GM21619 (cell line): ENCODE measurements around the gene GPR85.
"Not testable (repeated sequence)": the region's sequence is repeated elsewhere in the genome, so short reads cannot be mapped to it uniquely, and the experiment has no call there.

Experiments used
- ATAC-seq: cut with Tn5 transposase; IDR thresholded peaks from one replicate; pipeline ENCODE4 v1.9.1; 2021; ENCODE audit not compliant: unreplicated experiment

Gene GPR85, protein sequence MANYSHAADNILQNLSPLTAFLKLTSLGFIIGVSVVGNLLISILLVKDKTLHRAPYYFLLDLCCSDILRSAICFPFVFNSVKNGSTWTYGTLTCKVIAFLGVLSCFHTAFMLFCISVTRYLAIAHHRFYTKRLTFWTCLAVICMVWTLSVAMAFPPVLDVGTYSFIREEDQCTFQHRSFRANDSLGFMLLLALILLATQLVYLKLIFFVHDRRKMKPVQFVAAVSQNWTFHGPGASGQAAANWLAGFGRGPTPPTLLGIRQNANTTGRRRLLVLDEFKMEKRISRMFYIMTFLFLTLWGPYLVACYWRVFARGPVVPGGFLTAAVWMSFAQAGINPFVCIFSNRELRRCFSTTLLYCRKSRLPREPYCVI

GRCh38 chr7:113086431-113086888, at the start of gene GPR85:
Gene GPR85, minus strand, starts transcription at chr7:113086827. Its CDS starts 2,106 bp downstream, at chr7:113084721.
- peak; percentile 56 for ATAC-seq

- no peak for ATAC-seq
These were observed 47.4 kb upstream of the GPR85 start for GRCh38 chr7:113134025-113134424.

- no peak for ATAC-seq
These were observed 44.7 kb upstream of the GPR85 start for GRCh38 chr7:113131367-113131766.

DNA sequence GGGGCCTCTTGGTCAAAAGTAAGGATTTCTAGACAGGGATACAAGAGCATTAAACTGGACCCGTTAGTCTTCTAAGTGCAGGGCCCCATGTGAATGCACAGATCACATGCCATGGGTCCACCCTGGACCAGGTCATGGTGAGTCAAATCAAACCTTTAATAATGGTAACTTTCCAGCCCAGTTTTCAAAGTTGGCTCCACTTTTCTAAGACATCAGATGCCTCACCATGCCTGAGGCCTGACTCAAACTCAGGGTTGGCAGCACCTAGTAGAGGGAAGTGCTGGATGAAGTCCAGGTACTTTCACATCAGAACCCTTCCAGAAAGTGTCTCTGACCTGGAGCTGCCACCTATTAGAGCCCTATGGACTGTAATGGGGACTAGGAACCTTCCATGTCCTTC, 41.4 kb upstream of the GPR85 start:
- ATAC-seq, result no peak

- ATAC-seq, result no peak
These were observed 39.1 kb upstream of the GPR85 start for GRCh38 chr7:113125728-113126127.

GRCh38 chr7:113122744-113123143, 36.1 kb upstream of the GPR85 start:
- no peak for ATAC-seq

DNA sequence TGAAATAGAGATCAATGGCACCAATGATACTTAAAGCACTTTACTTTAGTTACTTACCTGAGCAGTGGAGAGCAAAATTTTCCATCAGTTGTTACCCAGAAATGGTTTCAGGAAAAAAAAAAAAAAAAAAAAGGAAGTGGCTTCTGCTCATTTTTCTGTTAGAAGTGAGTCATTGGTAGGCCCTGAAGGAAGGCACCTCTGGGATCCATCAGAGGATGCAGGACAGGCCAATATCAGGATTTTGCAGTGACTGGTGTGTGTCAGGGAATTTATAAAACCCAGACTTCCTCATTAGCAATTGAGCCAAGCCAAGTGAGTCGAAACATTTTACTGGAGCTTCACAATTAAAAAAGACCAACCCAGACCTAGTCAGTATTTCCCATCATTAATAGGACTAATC, 34.0 kb upstream of the GPR85 start:
- ATAC-seq, result no peak

DNA sequence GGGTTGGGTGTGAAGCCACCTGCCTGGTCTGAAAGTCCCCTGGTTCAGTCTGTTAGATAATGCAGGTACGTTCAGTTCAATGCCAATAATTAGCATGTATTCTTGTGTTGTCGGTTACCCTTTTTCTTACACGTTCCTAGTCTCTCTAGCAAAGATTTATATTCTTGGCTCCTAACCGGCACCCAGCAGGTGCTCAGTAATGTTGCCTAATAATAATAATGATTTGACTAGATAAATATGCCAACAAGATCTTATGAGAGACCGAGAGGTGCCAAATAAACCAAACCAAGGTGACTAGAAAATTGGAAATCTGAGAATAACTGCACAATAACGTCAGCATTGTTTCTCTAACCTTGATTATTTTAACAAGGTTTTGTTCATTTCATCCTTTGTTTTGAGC, 32.8 kb upstream of the GPR85 start:
- no peak for ATAC-seq

DNA sequence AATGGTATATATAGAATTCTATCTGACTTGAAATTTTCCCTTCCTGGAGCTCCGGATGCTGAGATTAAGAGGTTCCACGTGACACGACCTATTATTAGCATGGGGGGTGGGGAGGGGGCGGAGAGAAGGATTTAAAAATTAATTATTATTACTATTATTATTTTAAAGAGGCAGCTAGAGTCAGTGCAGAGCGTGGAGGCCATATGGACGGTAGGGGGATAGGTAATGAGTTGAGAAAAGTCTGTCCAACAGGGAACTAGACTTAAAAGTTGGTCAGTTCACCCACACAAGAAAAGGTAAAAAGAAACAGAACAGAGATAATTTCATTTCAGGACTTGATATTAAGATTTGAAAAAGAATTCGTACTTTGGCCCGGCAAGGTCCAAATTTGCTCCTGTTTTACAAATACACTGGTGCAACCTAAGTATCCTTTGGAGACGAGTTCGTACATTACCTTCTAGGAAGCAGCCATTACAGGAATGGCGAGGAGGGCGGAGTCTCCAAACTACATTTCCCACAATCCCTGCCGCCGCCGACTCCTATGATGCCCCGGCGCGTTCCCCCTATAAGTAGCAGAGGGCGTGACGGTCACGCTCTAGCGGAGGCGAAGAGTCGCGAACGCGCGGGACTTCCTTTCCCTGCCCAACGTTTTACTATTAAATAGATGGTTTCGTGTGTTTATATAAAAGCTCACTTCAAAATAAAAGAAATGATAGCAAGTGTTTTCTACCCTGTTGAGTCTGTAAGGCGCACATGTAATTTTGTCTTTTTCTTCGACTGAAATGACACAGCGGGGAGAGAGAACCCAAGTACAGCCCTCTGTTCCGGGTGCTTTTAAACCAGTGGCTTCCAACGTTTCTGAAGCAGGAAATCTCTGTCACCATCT, 31.7 kb upstream of the GPR85 start, which contains the start of gene SMIM30:
TSS of gene SMIM30 (minus strand) at position 481 of the 886 bp plus-strand sequence. CDS start 976 bp downstream, outside the sequence.
- peak; percentile 99 for ATAC-seq

GRCh38 chr7:113117374-113117774, 30.7 kb upstream of the GPR85 start:
- ATAC-seq, result not testable (repeated sequence)

GRCh38 chr7:113113912-113114311, 27.3 kb upstream of the GPR85 start:
- no peak for ATAC-seq

DNA sequence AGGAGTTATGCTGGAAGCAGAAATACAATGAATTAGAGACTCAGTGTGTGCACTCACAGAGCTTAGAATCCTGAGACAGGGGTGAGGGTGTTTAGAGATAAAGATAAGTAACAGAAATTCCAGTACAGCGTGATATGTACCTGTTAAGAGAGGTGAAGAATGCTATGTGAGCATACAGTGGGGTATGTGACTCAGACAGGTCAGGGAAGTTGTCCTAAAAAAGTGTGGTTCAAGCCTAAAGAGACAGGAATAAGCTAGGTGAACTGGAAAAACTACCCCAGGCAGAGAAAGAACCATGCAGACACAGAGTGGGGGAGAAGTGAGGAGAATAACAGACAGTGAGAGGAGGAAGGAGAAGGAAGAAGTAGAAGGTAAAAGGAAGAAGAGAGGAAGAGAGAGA, 23.1 kb upstream of the GPR85 start:
- no peak for ATAC-seq

- ATAC-seq, result no peak
These were observed 13.5 kb upstream of the GPR85 start for GRCh38 chr7:113100121-113100603.

DNA sequence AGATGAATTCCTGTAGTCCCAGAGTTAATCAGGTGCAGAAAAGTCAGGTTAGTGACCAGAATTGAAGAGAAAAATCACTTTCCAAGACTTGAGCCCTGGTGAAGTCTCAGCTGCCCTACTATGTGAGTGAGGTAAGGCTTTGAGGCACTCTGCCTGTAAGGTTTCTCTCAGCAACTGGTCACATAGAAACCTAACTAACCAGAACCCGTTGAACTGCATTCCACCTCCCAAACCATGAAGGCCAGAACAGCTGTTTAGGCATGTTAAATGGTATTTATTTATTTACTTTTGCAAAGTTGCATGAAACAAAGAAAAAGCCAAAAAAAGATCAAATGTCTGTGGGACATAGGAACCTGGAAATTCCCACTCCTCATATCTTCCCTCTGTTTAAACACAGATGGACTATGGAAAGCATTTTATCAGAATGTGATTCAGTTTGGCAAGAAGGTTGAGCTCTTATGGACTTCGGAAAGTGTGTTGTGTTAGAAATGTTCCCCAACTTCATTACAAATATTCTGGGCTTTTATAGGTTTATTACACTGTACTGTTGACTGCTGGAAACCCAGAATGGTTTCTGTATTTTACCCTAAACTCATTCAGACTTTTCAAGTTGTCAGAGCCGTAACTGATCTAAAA, 12.8 kb upstream of the GPR85 start:
- no peak for ATAC-seq

DNA sequence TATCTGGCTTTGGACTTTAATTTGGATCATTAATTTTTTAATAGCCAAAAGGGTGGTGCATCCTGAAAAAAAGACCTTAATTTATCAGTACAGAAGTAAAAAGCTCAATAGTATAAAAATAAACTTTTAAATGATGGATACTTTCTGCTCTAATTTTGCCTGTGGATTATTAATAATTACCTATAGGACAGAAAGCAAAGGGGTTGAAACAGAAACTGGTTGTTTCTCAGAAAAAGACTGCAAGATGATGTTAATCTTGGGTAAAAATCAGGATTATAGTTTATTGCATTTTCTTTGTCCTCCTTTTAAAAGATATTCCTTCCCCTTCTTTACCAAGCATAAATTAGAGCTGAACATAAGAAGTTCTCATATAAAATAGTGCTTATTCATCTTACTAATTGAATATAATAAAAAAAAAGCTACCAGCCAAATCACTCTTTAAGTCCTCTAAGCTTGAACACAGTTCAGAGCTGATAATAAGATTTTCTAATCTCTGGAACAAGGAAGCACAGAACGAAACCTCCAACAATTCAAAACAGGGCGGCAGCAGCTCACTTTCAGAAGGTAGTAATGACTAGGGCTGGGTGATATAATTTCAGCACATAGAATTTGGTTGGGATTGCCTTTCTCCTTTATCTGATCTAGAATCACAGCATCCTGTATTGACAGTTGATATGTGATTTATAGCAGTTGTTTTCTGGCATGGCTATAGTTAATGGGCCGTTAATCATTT, 8.1 kb upstream of the GPR85 start:
- peak; percentile 51 for ATAC-seq

GRCh38 chr7:113093561-113093960, 6.9 kb upstream of the GPR85 start:
- peak; percentile 49 for ATAC-seq

DNA sequence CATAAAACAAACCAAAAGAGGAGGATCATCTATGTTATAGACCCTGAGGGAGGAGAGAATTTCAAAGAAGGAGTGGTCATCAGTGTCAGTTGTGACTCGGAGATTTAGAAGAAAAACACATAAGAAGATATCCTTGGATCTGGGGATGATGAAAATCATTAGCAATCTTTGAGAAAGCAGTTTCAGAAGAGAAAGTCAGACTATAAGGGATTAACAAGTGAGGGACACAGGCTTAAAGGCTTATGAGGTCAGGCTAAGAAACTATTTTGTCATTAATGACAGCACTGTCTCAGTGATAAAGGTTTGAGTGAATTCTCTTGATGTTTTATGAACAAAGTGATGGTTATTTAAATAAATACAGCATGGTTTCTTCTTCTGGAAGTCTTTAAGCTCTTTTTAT, 6.1 kb upstream of the GPR85 start:
- ATAC-seq, result no peak

DNA sequence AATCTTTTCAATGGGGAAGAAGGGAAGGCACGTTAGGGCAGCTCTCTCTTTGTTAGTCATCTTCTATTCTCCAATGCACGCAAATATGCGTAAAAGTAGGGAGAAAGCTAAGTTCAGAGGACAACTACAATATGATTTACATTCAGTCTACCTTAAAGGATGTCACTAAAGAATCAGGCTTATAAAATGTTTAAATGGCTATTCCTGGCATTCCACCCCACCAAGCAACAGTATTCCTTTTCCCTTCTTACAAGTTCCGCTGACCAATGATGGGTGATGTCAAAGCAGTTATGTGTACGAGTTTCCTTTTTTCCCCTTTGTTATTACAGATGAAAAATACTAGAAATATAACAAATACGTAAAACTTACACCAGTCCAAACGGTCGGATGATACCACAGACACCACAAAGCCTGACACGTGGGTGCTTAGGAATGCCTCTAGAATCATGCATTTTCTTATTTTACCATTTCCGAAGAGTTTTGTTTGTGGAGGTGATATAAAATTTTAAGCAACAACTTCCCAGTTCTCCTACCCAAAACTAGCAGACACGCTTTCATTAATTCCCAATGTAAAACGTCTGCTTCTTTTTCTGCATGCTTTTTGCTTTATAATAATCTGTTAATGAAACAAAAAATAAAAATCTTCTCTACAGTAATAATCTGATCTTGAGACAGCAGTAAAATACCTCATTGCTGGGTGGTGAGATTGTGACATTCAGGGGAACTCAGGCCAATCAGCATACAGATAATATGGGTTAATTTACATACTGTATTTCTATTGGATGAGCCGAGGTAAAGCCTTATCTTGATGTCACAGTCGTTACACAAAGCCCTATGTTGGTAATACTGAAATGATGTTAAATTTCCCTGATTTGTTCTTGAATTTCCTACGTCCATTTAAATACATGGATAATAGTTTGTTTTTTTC, 708 bp upstream of the GPR85 start:
- ATAC-seq, result no peak

DNA sequence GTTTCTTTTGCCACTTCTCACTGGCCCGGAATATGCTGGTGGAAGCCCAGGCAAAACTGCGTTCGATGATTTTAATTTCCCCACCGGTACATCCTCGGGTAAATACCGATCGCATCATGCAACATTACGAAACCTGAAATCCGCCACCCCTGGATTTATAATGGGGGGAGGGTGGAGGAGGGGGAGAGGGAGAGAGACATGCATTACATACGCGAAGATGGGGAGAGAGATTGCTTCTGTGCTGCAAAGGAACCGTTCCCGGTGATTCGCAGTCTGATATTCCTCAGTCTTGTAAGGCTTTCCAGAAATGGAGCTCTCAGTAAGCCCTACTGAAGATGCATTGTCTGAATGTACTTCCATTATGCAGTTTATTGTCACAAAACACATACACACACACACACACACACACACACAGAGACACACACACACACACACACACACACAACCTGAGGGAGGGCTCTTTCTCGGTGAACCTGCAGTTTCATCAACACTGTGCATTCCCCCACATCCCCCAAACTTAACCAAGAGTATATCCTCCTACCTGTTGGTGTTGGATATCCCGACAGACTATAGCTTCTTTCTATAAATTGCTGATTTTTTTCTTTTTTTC, 741 bp downstream of the GPR85 start:
- ATAC-seq, result peak; percentile 11
